IPS DF 6.9 (cell line): Measurements from ENCODE around the gene KL.

ENCODE experiments used
- DNase-seq: peaks from one replicate; pipeline ENCODE4 v3.0.0-alpha.2; 2013; ENCODE audit warnings: low read depth, low spot score
- H3K27ac ChIP-seq: one replicate; pipeline ENCODE4 v1.5.1; 2013; ENCODE audit warnings: low read length, control low read depth
- H3K27me3 ChIP-seq: 2 replicates; pipeline ENCODE4 v1.6.1; 2013; ENCODE audit warnings: mild to moderate bottlenecking, low read length; ENCODE audit not compliant: control insufficient read depth, insufficient read depth
- H3K36me3 ChIP-seq: 2 replicates; pipeline ENCODE4 v1.6.1; 2013; ENCODE audit warnings: low read length; ENCODE audit not compliant: control insufficient read depth, insufficient read depth
- H3K4me1 ChIP-seq: 2 replicates; pipeline ENCODE4 v1.6.1; 2013; ENCODE audit warnings: low read length; ENCODE audit not compliant: control insufficient read depth, insufficient read depth
- H3K4me3 ChIP-seq: 2 replicates; pipeline ENCODE4 v1.5.1; 2013; ENCODE audit warnings: mild to moderate bottlenecking, low read length
- H3K9me3 ChIP-seq: 2 replicates; pipeline ENCODE4 v1.6.1; 2013; ENCODE audit warnings: low read length, inconsistent platforms; ENCODE audit not compliant: control insufficient read depth, insufficient read depth
- WGBS: extraction: QIAGEN DNeasy Blood & Tissue Kit; methylation state at CpG from one replicate; pipeline ENCODE4 v1.1.7; 2013; ENCODE audit warnings: mixed read lengths, missing lambda C conversion rate; ENCODE audit not compliant: insufficient read length, insufficient coverage; 5-methylcytosine and 5-hydroxymethylcytosine counted together

Gene KL

GRCh38 chr13:33033986-33034385, 17.8 kb downstream of the KL start:
- DNase-seq = no peak
- peaks cover 2% of the 10 kb centered on the region for H3K4me1 ChIP-seq
- no peaks in the 10 kb centered on the region for H3K36me3 ChIP-seq
- H3K4me3 ChIP-seq = no peak overlapping the region
- H3K27ac ChIP-seq = no peak overlapping the region
- no peaks in the 10 kb centered on the region for H3K9me3 ChIP-seq
- no peaks in the 10 kb centered on the region for H3K27me3 ChIP-seq

- peaks cover 2% of the 10 kb centered on the region for H3K4me1 ChIP-seq
- H3K27ac ChIP-seq = no peak overlapping the region
- no CpG with 5 or more reads among the region's 5 CpGs for WGBS
- no peaks in the 10 kb centered on the region for H3K27me3 ChIP-seq
- no peak for DNase-seq
- H3K9me3 ChIP-seq = no peaks in the 10 kb centered on the region
- no peak overlapping the region for H3K4me3 ChIP-seq
- H3K36me3 ChIP-seq = no peaks in the 10 kb centered on the region
These were observed 18.8 kb downstream of the KL start for GRCh38 chr13:33034882-33035520.

GRCh38 chr13:33037673-33038072, 21.4 kb downstream of the KL start:
- Histone ChIP-seq H3K27ac (no peak overlapping the region), H3K27me3 (no peaks in the 10 kb centered on the region), H3K4me3 (no peak overlapping the region), H3K4me1 (peaks cover 2% of the 10 kb centered on the region), H3K9me3 (no peaks in the 10 kb centered on the region), H3K36me3 (no peaks in the 10 kb centered on the region)
- DNase-seq = no peak
- no CpG with 5 or more reads among the region's 1 CpG for WGBS

DNA sequence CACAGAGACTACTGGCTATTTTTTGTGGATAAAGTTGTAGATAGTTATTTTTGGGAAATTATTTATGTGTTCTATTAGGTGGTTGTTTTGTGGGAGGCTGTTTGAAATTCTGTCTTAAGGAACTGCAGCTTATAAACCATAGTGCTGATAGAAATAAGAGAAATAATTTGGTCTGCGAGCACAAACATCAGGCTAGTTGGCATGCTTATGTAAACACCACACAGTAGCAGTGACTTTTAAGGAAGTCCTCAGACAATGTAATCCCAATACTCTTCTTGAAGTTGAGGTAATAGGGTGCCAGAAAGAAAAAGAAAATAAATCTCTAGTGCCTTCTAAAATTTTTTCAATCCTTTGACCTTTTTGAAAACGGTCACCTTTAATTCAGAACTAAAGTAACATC, 23.9 kb downstream of the KL start:
- no CpG with 5 or more reads among the region's 2 CpGs for WGBS
- H3K36me3 ChIP-seq = no peaks in the 10 kb centered on the region
- H3K27ac ChIP-seq = no peak overlapping the region
- no peak for DNase-seq
- H3K4me1 ChIP-seq = no peaks in the 10 kb centered on the region; the same call in 1 of the 2 replicates
- no peaks in the 10 kb centered on the region for H3K9me3 ChIP-seq
- no peak overlapping the region for H3K4me3 ChIP-seq
- H3K27me3 ChIP-seq = no peaks in the 10 kb centered on the region

DNA sequence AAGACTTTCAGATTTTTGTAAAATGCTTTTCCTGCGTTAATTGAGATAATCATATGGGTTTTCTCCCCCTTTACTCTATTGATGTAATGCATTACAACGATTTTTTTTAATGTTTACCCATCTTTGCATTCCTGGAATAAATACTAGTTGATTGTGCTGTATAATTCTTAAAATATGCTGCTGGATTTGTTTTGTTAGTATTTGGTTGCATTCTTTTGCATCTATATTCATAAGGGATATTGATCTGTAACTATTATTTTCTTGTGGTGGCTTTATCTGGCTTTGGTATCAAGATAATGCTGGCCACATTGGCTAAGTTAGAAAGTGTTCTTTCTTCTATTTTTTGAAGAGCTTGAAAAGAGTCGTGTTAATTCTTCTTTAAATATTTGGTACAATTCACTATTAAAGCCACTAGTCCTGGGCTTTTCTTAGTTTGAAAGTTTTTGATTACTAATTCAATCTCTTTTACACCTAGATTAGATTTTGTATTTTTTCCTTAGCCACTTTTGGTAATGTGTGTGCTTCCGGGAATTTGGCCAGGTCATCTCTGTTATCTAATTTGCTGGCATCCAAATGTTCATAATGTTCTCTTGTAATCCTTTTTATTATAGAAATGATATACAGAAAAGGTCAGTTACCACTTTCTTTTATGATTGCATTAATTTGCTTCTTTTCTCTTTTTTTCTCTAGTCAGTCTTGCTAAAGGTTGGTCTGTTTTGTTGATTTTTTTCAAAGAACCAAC, 29.8 kb downstream of the KL start:
- H3K4me3 ChIP-seq = no peak overlapping the region
- no peaks in the 10 kb centered on the region for H3K36me3 ChIP-seq
- no peak overlapping the region for H3K27ac ChIP-seq
- no peaks in the 10 kb centered on the region for H3K4me1 ChIP-seq
- no peaks in the 10 kb centered on the region for H3K9me3 ChIP-seq
- DNase-seq = no peak
- no CpG with 5 or more reads among the region's 4 CpGs for WGBS
- no peaks in the 10 kb centered on the region for H3K27me3 ChIP-seq

- DNase-seq = no peak
- H3K27ac ChIP-seq = no peak overlapping the region
- whole genome bisulfite sequencing = no CpG with 5 or more reads among the region's 4 CpGs
- H3K36me3 ChIP-seq = no peaks in the 10 kb centered on the region
- H3K4me3 ChIP-seq = no peak overlapping the region
- no peaks in the 10 kb centered on the region for H3K9me3 ChIP-seq
- H3K4me1 ChIP-seq = no peaks in the 10 kb centered on the region
- no peaks in the 10 kb centered on the region for H3K27me3 ChIP-seq
These were observed 33.9 kb downstream of the KL start for GRCh38 chr13:33050161-33050560.

GRCh38 chr13:33051632-33052031, 35.4 kb downstream of the KL start:
- Histone ChIP-seq H3K27ac (no peak overlapping the region), H3K36me3 (no peaks in the 10 kb centered on the region), H3K9me3 (no peaks in the 10 kb centered on the region), H3K27me3 (no peaks in the 10 kb centered on the region), H3K4me1 (no peaks in the 10 kb centered on the region), H3K4me3 (no peak overlapping the region)
- no CpG with 5 or more reads among the region's 3 CpGs for WGBS
- DNase-seq = no peak

GRCh38 chr13:33052506-33053280, 36.5 kb downstream of the KL start:
- Histone ChIP-seq H3K4me1 (no peaks in the 10 kb centered on the region), H3K27ac (no peak overlapping the region), H3K4me3 (no peak overlapping the region), H3K9me3 (no peaks in the 10 kb centered on the region), H3K36me3 (no peaks in the 10 kb centered on the region), H3K27me3 (no peaks in the 10 kb centered on the region)
- WGBS = no CpG with 5 or more reads among the region's 3 CpGs
- DNase-seq = no peak

GRCh38 chr13:33053397-33054066, 37.3 kb downstream of the KL start:
- H3K27ac ChIP-seq = no peak overlapping the region

DNA sequence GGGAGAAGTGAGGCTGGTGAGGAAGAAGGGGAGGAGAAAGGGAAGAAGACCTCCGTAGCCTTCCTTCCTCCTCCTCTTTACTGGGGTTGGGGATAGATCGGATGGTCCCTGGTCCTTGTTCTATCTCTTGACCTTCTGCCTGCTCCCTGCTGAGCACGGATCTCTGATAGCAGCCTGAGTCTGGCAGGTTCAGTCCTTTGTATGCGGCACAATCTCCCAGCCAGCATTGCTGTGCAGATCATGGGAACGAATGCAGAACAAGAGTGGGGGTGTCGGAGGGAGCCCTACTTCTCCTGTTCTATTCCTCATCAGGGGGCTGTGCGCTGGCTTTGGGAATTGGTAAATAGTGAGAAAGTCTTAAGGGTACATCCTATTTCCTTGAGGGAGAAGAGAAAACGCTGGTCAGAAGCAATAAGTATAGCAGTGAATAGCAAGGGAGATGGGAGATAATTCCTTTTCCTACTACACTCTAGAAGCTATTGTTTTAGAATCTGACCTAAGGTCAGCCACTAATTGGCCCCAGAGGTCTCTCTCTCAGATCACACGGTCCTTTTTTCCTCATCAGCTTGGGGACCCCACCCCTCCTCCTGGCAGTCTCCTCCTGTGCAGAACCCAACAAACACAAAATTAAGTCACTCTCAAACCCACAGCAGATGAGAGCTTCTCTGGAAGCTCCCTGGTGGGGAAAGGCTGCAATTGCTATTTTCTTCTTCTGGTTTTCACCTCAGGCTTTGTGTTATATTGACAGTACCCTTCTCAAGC, 41.0 kb downstream of the KL start:
- no CpG with 5 or more reads among the region's 9 CpGs for WGBS
- DNase-seq = no peak
- Histone ChIP-seq H3K27ac (no peak overlapping the region), H3K36me3 (no peaks in the 10 kb centered on the region), H3K9me3 (no peaks in the 10 kb centered on the region), H3K4me1 (no peaks in the 10 kb centered on the region), H3K27me3 (no peaks in the 10 kb centered on the region), H3K4me3 (no peak overlapping the region)

More at GRCh38 chr13:33053397-33054066, 37.3 kb downstream of the KL start:
- Histone ChIP-seq H3K9me3 (no peaks in the 10 kb centered on the region), H3K4me3 (no peak overlapping the region), H3K27me3 (no peaks in the 10 kb centered on the region), H3K4me1 (no peaks in the 10 kb centered on the region), H3K36me3 (no peaks in the 10 kb centered on the region)
- no CpG with 5 or more reads among the region's 7 CpGs for WGBS
- DNase-seq = no peak
